Suppressor macrophage treated with lipopolysaccharide for 1 hour (primary cell): ENCODE data around the gene SFRP2.

Source experiments
- DNase-seq, 3 donors: peaks; one replicate each; pipeline ENCODE4 v3.0.0-alpha.2; 2020 to 2022

Gene SFRP2

DNA sequence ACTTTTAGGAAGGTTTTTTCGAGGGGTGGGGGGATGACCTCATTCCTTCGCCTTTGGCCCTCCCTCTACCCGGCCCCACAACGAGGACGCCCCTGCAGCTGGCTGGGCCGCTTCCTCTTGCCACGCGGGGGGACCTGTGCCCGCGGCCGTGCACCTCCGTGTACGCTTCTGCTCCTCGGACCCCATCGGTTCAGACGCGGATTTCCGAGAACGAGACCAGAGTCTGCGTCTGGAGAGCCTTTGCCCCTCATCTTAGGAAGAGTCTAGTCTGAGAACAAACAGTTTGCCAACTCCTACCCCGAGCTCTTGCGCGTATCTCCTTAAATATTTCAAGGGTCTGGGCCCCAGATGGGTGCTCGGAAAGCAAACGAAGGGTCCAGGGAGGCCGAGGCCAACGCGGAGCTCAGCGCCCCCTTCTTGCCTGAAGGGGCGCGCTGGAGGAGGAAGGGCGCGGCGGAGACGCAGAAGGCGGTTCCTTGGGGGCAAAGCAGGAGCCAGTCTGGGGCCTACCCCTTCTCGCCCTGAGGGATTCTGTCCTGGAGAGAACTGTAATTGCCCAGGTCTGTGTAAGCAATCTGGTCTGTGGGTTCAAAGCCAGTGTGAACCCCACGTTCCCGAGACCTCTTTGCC lies 3.9 kb upstream of the SFRP2 start:
- no peak for DNase-seq

DNA sequence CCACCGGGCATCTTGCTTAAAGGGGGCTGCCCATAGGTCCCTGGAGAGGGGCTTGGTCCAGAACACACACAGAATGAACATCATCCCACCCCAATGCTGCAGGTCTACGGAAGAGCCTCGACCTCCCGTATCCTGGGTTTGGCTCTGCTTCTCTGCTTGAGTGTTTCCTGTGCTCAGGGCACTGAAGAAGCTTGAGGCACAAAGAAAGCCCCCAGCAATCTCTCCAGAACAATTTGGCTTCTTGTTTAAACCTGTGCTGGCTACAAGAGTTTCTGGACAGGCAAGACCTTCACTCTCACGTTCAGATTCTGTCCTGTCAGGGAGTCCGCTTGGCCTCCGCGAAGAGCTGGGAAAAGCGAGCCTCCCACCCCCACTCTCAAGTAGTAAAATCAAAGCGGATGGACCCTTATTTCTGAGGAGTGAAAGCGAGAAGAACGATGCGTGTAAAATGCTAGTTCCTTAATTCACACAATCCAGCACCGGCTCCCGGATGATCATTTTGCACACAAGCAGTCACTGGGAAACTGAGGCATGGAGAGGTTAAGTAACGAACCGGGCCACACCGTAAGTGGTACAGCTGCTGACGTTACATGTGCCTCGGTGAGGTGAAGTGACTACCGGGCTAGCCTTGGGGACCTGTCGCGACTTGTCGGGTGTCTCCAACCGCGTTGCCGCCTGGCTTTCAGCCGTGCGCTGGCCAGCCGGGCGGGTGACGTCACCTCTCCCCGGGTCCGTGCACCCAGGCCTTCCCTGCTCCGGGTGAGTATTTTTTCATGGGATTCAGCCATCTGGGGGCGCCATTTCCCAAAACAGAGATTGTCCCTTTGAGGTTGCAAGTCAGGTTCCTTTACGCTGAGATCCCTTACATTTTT lies 3.1 kb upstream of the SFRP2 start:
- DNase-seq = peak; percentile 52 to 72 (median 54)

DNA sequence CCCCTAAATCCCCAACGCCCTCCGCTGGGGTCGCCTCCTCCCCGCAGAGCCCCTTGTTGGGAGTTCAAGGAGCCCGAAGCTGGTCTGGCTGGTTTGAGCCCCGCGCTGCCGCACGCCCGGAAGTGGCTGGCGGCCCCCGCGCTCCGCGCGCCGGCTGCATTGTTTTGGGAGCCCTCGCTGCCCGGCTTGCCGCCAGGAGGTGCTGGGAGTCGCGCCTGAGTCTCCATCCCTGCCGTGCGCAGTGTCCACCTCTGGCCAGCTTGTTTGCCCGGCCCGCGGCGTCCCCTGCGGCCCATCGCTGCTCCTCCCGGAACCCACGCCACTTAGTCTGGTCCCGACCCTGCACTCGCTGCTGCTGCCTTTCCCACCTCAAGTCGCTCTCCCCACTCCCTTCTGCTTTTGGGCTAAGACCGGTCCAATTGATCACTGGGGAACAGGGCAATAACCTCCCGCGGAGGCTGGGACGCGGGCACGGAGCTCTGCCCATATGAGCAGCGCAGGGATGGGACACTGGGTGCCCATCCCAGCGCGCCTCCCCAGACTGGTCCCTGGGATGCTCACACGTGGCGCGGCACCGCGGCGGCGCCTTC lies 2.2 kb upstream of the SFRP2 start:
- DNase-seq = peak; percentile 27 to 66 (median 44)

DNA sequence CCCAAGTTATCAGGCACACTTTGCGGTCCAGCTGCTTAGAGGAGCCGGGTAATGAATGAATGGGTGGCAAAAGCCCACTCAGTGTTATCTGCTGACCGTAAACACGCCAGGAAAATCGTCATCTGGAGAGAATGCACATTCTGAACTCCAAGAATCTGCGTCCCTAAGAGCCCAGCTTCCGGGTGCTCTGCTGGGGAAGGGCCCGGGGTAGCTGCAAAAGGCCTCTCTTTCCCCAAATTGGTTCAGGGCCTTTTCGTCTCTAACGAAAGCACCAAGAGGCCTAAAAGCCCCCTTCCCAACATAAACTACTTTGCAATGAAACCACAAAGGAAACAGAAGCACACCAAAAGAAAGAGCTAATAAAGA lies 1.6 kb upstream of the SFRP2 start:
- DNase-seq = no peak

DNA sequence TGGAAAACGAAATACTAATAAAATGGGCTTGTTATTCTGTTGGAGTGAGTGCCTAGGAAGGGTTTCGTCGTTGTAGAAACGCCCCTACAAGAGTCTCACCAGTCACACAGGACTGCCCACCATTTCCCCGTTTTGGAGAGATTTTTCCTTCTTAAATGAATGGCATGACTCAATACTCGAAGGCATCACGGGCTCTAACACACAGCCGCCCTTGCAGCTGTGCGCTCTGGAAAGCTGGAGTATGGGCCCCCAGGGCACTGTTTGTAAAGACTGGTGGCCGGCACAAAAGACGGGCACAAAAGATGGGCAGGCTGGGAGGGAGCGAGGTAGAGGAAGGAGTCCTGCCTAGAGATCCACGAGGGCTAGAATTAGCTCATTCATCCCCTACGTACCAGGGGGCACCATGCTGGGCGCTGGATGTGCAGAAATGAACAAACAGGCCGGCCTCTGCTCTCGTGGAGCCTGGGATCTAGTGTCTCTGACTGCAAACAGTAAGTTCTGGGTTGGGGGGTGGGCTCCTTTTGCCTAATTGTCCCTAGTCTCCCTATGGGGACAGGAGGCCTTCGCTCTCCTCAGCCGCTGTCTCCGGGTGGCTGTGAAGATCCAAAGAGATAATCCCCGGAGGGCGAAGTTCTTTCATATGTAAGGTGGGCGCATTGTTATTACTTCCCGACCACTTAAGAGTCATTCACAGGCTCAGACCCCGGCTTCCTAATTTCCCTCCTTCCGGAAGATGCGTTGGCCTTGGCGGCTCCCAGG lies 1.0 kb upstream of the SFRP2 start:
- DNase-seq = peak; percentile 23 to 38 (median 38)

DNA sequence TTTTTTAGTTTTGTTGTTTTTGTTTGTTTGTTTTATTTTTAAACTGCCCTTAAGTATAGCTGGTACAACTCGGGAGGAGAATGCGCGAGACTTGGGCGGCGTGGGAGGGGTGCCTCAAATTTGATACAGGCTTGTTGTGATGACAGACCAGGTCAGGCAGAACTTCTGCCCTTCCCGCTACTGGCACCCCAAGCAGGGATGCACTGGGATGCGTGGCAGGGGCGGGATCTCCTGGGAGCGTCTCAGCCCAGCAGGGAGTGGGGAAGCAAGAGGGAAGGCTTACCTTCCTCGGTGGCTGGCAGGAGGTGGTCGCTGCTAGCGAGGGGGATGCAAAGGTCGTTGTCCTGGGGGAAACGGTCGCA lies 851 bp downstream of the SFRP2 start:
- no peak for DNase-seq

DNA sequence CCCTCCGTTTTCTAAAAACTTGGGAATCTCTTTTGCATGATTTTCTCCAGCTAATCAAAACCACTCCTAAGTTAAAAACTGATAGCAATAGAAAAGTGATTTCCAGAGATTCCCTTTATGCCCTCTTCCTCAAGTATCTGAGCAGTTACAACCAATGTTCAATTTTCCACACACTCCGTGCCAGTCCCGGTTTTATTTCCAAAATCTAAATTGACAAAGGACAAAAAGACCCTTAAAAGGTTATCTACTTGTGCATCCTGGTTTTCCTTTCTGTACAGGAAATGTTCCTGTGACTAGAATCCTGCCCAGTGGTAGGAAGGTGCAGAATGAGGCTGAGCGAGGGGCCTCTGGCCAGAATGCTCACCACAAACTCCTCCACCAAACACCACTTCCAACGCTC lies 1.3 kb downstream of the SFRP2 start:
- no peak for DNase-seq

DNA sequence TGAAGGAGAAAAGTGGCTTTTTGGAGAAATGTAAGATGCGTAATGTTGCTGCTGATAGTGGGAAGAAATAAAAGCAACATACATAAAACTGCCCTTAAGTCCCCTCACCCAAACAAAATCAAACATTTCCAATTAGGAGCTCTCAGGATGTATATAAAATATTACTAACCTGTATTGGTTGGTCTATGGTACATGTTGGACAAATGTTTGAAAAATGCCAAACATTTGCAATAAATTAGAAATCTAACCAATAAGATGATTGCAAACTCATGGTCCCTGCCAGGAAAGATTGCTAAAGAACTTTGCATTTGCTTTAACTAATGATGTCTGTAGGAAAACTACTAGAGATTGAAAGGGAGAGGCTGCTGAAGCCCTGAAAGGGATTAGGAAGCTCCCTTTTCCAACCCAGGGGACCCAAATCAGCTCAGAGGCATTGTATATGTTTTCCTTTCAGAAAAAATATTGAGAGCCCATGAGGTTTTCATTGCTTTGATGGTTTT lies 1.8 kb downstream of the SFRP2 start:
- DNase-seq = no peak

DNA sequence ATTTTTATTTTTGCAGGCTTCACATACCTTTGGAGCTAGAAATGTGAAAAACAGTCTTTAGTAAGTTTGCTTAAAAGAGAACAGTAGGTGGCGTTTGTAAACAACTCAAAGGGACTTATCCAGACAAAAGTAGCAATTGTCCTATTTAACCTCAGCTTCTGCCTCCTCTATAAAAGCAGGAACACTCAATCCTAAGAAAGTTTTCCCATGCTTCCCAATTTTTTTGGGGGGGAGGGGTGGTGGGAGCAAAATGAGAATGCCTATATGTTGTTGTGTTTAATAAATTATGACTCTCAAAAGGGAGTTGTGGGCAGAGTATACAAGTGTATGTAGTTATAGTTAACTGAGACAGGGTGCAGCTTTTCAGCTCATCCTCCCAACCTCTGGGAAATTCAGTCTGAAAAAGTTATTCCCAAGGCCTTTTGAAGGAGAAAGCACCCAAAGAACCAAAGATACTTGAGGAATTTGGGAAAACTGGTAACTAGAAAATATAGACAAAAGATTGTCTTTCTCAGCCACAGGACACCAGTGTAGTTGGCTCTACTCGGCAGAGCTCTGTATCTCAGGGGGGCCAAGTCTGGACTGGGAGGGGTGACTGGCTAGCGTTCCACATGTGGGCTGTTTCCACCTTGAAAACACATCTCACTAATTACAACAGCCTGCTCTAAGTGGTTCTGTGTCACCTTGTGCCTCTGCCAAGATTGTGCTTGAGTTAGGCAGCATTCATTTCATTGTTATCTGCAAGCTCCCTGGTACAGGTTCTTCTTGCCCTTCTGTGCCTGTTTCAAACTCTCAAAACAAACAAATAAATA lies 2.8 kb downstream of the SFRP2 start:
- DNase-seq = peak in 2 of 3 donors; percentile 10 to 41

DNA sequence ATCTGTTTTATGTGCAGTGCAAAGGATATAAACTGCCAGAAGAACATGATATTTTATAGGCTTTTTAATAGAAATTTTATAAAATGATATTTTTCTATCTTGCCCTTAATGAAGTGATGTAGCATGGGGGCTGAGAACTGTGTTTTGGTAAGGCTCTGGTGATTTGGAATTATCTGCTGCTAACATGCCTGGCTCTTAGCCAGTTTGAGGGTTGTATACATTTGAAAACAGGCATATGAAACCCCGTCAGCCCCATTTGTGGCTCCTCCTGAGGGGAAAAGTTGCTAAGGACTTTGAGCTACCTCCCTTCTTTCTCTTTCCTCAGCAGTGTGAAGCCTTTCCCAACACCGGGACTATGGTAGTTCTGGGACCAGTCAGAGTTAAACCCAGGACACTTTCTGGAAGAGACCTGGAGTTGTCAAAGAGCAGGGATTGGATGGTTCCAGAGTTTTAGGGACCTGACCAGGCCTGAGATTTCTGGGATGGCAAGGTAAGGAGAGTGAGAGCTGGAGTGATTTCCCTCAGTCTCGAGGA lies 4.7 kb downstream of the SFRP2 start:
- no peak for DNase-seq

DNA sequence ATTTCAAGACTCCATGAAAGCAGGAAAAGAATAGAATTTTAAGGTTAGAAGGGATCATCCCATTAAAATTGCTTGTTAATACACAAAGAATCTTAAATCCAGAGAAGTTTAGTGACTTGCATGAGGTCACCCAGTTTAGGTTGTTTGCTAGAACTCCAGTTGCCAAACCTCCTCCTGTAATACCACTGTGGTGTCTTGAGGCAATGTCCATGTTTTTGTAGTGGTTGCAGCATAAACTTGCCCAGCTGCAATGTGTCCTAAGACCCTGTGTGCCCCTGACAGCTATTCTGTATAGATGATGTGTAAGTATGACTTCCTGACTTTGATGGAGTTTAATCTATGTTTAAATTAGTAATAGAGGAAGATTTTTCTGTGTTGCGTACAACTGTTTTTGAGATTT lies 6.3 kb downstream of the SFRP2 start:
- no peak for DNase-seq

DNA sequence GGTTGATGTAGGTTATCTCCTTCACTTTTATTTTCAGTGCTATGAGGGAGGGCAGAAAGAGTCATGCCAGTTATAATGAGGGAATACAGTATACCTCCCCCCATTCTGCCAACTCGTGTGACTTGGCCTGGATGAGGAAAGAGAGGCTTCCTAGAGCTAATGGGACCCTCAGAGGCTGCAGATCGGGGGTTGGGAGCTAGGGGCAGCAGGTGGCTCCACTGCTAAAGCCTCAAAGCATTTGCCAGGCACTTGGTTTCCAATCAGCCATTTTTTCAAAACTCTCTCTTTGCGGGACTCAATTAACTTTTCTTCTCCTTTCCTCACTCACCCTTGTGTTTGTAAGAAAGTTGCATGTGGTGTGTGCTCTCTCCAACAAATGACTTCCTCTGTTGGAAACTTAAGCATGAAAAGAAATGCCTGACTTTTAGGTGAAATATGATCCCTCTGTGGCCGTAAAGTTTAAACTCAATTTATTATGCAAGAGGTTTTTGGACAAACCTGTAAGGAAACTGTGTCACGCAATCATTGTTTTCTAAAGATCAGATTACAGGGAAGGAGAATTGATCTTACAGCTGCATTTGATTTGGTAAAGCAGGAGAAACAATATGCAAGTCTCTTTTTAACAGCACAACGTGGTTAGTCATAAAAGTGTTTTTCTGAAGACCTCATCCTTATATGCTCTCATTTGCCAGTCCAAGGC lies 7.0 kb downstream of the SFRP2 start:
- DNase-seq = no peak

DNA sequence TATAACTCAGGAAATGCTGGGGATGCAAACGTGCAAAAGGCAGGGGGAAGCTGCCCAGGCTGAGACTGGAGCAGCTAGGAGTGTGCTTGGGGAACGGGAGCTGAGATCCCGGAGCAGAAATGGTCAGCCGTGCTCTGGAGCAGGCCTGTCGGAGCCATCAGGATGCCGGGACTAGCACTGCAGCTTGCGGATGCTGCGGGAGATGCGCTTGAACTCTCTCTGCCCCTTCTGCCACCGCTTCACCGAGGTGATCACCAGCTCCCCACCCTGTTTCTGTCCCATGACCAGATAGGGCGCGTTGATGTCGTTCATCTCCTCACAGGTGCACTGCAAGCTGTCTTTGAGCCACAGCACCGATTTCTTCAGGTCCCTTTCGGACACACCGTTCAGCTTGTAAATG lies 7.6 kb downstream of the SFRP2 start:
- no peak for DNase-seq

DNA sequence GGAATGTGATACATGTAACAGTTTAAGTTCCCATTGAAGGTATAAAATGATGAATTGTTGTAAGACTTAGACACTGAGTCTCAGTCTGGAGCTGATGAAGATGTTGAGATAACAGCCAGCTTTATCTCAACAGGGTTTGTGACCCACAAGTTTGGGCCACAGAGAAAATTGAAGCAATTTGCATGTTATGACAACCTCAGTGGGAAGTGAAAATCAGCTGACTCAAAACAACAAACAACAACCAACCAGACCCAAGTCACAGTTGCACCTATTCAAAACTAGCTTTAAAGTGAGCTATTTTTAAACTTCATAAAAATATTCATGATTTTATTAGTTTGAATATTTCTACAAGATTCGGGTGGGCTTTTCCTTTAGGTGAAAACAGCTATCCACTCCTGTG lies 8.0 kb downstream of the SFRP2 start:
- no peak for DNase-seq

DNA sequence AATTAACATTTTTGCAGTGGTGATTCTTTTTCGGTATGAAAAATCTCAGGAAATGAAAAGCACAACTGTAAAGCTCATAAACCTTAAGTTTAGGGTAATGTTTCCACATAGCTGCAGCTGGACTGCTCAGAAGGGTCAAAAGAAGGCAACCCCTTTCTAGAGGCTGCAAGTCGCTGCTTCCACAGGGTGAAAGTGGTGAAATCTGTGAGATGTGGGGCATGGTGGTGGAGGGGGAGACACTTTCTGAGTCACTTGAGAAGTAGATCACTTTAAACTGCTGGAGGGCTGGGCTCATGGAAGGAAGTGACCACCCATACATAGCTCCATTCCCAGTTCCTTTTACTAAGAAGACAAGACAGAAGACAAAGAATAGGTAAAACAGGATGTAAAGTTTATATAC lies 8.7 kb downstream of the SFRP2 start:
- DNase-seq = no peak

DNA sequence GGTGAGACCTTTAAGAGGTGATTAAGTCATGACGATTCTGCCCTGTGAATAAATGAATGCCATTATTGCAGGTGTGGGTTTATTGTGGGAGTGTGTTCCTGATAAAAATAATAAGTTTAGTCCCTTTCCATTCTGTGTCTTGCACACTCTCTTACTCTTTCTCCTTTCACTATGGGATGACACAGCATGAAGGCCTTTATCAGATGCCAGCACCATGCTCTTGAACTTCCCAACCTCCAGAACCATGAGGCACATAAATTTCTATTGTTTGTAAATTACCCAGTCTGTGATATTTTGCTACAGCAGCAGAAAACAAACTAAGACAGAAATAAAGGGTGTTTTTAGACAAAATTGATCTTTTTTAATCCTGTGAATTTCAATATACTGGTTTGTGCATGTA lies 10.5 kb downstream of the SFRP2 start:
- no peak for DNase-seq

DNA sequence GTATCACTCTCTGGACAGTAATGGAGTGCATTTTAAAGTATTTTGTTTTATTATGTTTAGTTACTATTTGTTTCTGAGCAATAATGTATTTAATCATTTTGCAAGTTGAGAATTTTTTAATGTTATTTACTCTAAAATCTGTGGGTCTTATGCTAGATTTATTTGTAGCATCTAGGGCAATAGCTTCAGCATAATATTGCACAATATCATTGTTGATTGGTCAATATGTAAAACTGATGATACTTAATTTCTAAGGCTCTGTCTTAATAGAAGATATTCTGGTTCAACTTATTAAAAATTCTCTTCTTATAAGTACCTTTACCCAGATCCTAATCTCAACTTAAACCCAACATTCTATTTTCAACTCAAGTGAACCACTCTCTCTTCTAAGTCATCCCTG lies 11.5 kb downstream of the SFRP2 start:
- no peak for DNase-seq

DNA sequence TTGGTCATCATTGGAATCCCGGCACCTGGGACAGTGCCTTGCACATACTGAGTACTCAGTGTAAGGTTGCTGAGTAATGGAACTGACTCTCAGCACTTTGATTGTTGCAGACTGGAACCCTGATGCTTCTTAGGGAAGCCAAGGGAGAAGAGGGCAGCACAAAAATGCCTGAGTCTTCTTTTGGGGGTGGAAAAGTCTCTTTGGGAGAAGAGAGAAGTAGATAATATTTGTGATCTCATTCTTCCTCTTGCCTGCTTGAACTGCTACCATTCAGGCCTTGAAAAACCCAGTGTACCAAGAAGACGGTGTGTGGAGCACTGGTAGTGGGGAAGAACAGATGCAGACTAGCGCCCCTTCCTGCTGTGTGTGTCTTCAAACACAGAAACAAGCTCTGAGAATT lies 12.3 kb downstream of the SFRP2 start:
- DNase-seq = no peak

DNA sequence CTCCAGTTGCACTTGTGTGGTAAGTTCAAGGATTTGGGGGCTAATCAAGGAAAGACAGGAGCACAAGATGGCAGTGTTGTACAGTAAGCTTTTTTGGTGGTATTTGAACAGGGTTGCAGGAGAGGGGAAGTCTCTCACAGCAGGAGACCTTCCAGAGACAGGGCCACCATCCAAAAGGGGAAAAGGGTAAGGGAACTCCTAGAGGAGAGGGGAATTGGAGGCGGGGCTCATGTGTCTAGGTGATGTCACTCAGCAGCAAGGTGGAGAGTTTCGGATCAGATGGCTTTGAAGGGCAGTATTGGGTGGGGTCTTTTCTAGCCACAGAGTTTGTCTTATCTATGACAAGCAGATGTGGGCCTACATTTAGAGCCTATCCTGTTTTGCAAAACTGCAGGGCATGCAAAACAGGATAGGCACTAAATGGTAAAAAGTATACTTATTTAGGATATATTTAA lies 15.6 kb downstream of the SFRP2 start:
- DNase-seq = no peak

DNA sequence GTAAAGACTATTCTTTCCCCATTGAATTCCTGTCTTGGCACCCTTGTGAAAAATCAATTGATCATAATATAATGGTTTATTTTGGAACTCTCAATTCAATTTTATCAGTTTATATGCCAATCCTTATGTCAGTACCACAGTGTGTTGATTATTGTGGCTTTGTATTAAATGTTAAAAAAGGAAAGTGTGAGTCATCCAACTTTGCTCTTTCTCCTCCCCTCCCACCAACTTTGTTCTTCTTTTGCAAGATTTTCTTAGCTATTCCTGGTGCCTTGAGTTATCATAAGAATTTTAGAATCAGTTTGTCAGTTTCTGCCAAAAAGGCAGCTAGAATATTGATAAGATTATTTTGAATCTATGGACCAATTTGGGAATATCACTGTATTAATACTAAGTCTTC lies 17.8 kb downstream of the SFRP2 start:
- DNase-seq = peak; percentile 42 to 62 (median 60)

DNA sequence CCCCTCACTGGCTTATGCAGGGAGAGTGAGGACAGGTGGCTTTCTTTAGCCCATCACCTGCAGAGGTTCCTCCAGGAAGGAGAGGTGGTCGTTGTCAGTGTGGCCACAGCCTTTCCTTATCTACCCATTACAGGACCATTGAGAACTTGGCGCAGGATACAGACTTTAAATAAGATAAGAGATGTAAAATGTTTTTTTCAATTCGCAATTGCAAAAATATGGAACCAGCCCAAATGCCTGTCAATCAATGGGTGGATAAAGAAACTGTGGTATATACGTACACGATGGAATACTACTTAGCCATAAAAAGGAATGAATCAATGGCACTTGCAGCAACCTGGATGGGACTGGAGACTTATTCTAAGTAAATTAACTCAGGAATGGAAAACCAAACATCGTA lies 22.1 kb downstream of the SFRP2 start:
- DNase-seq = no peak
